ENCODE results near the gene CCDC18.

DNA sequence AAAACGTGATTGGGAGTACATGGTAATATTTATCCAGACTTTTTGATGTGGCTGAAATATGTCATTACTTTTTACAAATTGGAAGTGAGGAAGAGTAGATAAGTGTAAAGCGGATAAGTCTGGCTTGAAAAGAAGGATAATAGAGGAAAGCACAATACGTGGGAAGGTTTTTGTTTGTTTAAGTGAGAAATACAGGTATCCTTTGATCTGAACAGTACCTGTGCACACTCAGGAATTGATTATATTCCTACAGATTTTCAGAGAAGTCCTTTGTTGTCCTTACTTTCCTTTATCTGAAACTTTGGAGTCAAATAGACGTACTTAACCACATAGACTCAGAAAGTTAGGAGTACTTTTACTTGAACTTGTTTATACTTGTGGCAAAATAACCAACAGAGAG lies 20.2 kb downstream of the CCDC18 start:
- TF ChIP-seq, protein P1, sequence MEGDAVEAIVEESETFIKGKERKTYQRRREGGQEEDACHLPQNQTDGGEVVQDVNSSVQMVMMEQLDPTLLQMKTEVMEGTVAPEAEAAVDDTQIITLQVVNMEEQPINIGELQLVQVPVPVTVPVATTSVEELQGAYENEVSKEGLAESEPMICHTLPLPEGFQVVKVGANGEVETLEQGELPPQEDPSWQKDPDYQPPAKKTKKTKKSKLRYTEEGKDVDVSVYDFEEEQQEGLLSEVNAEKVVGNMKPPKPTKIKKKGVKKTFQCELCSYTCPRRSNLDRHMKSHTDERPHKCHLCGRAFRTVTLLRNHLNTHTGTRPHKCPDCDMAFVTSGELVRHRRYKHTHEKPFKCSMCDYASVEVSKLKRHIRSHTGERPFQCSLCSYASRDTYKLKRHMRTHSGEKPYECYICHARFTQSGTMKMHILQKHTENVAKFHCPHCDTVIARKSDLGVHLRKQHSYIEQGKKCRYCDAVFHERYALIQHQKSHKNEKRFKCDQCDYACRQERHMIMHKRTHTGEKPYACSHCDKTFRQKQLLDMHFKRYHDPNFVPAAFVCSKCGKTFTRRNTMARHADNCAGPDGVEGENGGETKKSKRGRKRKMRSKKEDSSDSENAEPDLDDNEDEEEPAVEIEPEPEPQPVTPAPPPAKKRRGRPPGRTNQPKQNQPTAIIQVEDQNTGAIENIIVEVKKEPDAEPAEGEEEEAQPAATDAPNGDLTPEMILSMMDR (IDR thresholded peaks at IDR 0.05), result no peak
- TF ChIP-seq EP300 (IDR thresholded peaks at IDR 0.05), result no peak
- TF ChIP-seq POLR2AphosphoS5 (IDR thresholded peaks at IDR 0.05), result no peak
- no peak for TF ChIP-seq POLR2A (IDR thresholded peaks at IDR 0.05)
